Measurements from ENCODE around the gene CD8A.

GRCh38 chr2:86758405-86758804 is 32.3 kb downstream of the CD8A start:
- TF ChIP-seq CTCF (IDR thresholded peaks at IDR 0.05) (no peak), POLR2AphosphoS5 (IDR thresholded peaks at IDR 0.05) (no peak), POLR2A (IDR thresholded peaks at IDR 0.05) (no peak)

Data from prostate gland (tissue), 2 donors.